HFF-Myc (cell line): ENCODE results near the gene SRCAP.

ENCODE experiments used
- DNase-seq: peaks from one replicate; pipeline ENCODE4 v3.0.0-alpha.2; 2011; ENCODE audit warnings: low read depth; ENCODE audit errors: extremely low read depth
- H3K4me3 ChIP-seq: replicated peaks from 2 replicates; pipeline ENCODE4 v1.5.1; 2011; ENCODE audit warnings: low read depth, mild to moderate bottlenecking, control low read depth, low read length
- CTCF ChIP-seq: IDR thresholded peaks from 2 replicates; pipeline ENCODE4 v1.5.1; 2012; ENCODE audit warnings: mild to moderate bottlenecking, low read depth, low read length, control low read depth; ENCODE audit errors: missing control alignments

SRCAP gene

DNA sequence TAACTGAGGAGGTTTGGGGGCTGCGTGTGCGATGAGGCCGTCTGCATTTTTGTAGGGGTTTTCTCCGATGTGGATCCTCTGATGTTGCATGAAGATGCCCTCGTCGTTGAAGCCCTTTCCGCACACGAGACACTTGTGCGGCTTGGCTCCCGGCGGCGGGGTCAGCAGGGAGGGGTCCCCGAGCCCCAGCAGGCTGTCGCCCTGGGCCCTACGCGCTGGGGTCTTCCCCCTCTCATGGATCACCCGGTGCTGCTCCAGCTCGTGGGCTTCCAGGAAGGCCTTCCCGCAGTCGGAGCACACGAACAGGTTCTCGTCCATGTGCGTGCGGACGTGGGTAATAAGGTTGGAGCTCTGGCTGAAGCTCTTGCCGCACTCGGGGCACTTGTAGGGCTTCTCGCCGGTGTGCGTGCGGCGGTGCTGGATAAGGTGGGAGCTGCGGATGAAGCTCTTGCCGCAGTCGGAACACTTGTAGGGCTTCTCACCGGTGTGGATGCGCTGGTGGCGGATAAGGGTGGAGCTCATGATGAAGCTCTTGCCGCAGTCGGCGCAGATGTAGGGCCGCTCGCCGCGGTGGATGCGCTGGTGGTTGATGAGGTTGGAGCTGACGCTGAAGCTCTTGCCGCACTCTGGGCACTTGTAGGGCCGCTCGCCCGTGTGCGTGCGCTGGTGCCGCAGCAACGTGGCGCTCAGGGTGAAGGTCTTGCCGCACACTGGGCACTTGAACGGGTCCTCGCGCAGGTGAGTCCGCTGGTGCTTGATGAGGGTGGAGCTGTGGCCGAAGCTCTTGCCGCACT lies 83.7 kb downstream of the SRCAP start:
- no peak overlapping the region for H3K4me3 ChIP-seq
- DNase-seq = no peak
- no peak for TF ChIP-seq CTCF

DNA sequence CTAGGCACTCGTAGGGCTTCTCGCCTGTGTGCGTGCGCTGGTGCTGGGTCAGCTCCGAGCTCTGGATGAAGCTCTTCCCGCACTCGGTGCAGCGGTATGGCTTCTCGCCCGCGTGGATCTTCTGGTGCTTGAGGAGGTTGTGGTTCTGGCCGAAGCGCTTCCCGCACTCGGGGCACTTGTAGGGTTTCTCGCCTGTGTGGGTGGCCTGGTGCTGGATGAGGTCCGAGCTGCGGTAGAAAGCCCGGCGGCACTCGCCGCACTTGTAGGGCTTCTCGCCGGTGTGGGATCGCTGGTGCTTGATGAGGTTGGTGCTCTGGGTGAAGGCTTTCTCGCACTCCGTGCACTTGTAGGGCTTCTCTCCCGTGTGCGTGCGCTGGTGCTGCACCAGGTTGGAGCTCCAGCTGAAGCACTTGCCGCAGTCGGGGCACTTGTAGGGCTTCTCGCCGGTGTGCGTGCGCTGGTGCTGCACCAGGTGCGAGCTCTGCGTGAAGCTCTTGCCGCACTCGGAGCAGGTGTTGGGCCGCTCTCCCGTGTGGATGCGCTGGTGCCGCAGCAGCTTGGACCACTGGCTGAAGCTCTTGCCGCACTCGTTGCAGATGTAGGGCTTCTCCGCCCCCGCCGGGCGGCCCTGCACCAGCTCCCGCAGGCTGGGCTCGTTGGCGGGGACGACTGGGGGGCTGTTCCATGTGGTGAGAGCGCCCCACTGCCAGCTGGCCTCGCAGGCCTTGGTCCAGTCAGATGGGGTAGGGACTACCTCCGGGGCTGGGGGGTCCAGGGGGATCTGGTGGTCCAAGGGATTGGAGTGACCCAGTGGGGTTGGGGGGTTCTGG lies 84.5 kb downstream of the SRCAP start:
- TF ChIP-seq CTCF = no peak
- no peak overlapping the region for H3K4me3 ChIP-seq
- DNase-seq = no peak

- no peak overlapping the region for H3K4me3 ChIP-seq
- no peak for DNase-seq
- TF ChIP-seq CTCF = no peak
These were observed 85.2 kb downstream of the SRCAP start for GRCh38 chr16:30784215-30784614.

DNA sequence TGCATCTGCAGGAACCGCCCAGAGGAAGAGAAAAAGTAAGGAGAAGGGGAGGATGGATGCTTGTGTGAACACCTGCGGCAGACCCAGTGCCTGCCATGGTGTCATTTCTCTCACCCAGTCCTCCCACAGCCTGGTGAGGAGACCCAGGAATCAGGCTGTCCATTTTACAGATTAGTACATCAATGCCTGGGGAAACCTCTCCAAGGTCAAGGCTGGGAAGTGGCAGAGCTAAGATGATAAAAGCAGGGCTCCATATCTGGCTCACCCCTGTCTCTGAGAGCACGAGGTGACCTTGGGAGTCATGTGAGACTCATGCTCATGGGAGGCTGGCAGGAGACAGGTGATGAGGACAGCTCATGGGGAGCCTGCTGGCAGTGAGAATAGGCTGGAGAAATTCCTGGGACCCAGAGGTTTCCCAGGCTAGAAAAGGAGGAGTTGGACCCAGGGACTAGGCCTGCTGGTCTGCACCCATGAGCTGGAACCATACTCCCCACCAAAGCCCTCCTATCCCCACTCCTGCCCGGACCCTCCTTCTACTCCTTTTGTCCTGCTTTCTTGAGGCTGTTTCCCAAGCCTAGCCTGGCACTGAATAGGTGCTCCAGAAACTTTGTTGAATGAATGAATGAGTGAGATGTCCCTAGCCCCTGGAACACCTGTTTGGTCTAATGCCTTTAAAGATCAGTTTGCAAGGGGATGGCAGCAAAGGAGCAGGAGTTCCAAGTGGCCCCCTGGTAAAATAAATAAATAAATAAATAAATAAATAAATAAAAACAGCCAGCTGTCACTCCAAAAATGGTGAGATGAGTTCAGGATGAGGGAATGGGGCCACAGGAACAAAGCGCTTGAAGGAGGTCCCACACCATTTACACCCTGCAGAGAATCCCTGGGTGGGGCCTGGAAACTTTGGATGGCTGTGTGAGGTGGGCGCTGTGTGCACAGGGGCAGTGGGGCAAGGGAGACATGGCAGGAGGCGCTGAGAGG lies 86.4 kb downstream of the SRCAP start:
- TF ChIP-seq CTCF = no peak
- DNase-seq = no peak
- peak overlapping the region; percentile 86 for H3K4me3 ChIP-seq

- peak overlapping the region; percentile 86 for H3K4me3 ChIP-seq
- no peak for DNase-seq
- no peak for TF ChIP-seq CTCF
These were observed 87.4 kb downstream of the SRCAP start for GRCh38 chr16:30786115-30786935.
